K562 (cell line): ENCODE data around the gene MRPS26. TPM values are rescaled to one million over a fixed set of nuclear protein-coding genes. Genes with fewer than 3 reads are reported as not detected.

Experiments
- BACH1 ChIP-seq: fragments of 200-800 bp; sonication (Bioruptor generic); IDR thresholded peaks from 2 replicates; pipeline ENCODE4 v1.6.1; 2016; ENCODE audit warnings: missing genetic modification characterization, missing compliant biosample characterization
- BRD4 ChIP-seq: fragments of 200-600 bp; sonication (generic); IDR thresholded peaks from 2 replicates; pipeline ENCODE4 v1.6.1; 2017; ENCODE audit warnings: inconsistent platforms
- DPF2 ChIP-seq: fragments of 450-650 bp; IDR thresholded peaks from 2 replicates; pipeline ENCODE4 v1.6.1; 2016
- GABPB1 ChIP-seq: sonication (generic); formaldehyde crosslinking; IDR thresholded peaks from 2 replicates; pipeline ENCODE4 v1.8.0; 2022; ENCODE audit warnings: mild to moderate bottlenecking, missing genetic modification reagents
- POLR2B ChIP-seq: fragments of 450-650 bp; IDR thresholded peaks from 2 replicates; pipeline ENCODE4 v1.6.1; 2018; ENCODE audit warnings: low read depth; ENCODE audit not compliant: partially characterized antibody
- POLR3G ChIP-seq: IDR thresholded peaks from 2 replicates; pipeline ENCODE4 v1.6.1; 2011; ENCODE audit not compliant: insufficient read length, insufficient replicate concordance; ENCODE audit errors: extremely low read depth
- SREBF1 ChIP-seq: fragments of 150-350 bp; IDR thresholded peaks from 2 replicates; pipeline ENCODE4 v1.6.1; 2014; ENCODE audit warnings: antibody characterized with exemption, low read depth, low read length, borderline replicate concordance
- TOE1 ChIP-seq, 2 experiments: fragments of 450-650 bp in 1 of 2; sonication (generic) in 1 of 2; formaldehyde crosslinking in 1 of 2; IDR thresholded peaks; 2 replicates each; pipeline versions ENCODE4 v1.7.1 to v1.8.0; 2016 to 2022; ENCODE audit warnings: borderline replicate concordance in 2 of 2, mild to moderate bottlenecking in 2 of 2, antibody characterized with exemption in 1 of 2, inconsistent platforms in 1 of 2, low read depth in 1 of 2, missing genetic modification reagents in 1 of 2, moderate library complexity in 1 of 2
- ZNF217 ChIP-seq: sonication (generic); formaldehyde crosslinking; IDR thresholded peaks from 2 replicates; pipeline ENCODE4 v1.8.0; 2022; ENCODE audit warnings: mild to moderate bottlenecking, missing genetic modification reagents
- ZNF764 ChIP-seq: fragments of 250-450 bp; sonication (Bioruptor Pico); IDR thresholded peaks from 2 replicates; pipeline ENCODE4 v1.4.0; 2020; ENCODE audit warnings: low read depth, mild to moderate bottlenecking, moderate library complexity
- polyA plus RNA-seq, 8 experiments: library from polyadenylated mRNA; depleted of rRNA in 4 of 8; stranded (reverse) in 5 of 8; unstranded in 3 of 8; fragments of >200 nt; fragmentation: Nextera tagmentation in 2 of 8; fragmentation: Illumina TruSeq in 1 of 8; extraction: Ambion mirVana in 2 of 8; extraction: Trizol in 1 of 8; gene quantifications; 2 replicates each; pipeline versions ENCODE4 v1.2.1 to v1.2.3, GENCODE V29; 2011 to 2014; ENCODE audit warnings: inconsistent platforms in 1 of 8, missing spikeins in 1 of 8
- total RNA-seq, 7 experiments: library from RNA; depleted of rRNA in 6 of 7; stranded (reverse); fragments of >200 nt in 6 of 7; fragmentation: Illumina TruSeq in 2 of 7; extraction: Trizol in 2 of 7; gene quantifications; 2 replicates each; pipeline versions ENCODE4 v1.2.1 to v1.2.3, GENCODE V29; 2011 to 2021; ENCODE audit warnings: low replicate concordance in 1 of 7
- TF ChIP-seq, protein P1 (sequence below): fragments of 450-650 bp; formaldehyde crosslinking; IDR thresholded peaks from 2 replicates; pipeline ENCODE4 v1.4.0; 2020; ENCODE audit warnings: mild to moderate bottlenecking, mixed read lengths
- TF ChIP-seq, protein P2 (sequence below): fragments of 250-450 bp; sonication (Bioruptor Pico); IDR thresholded peaks from 2 replicates; pipeline ENCODE4 v1.5.0; 2022; ENCODE audit warnings: mild to moderate bottlenecking
- TF ChIP-seq, protein P3 (sequence below): sonication (generic); formaldehyde crosslinking; IDR thresholded peaks from 2 replicates; pipeline ENCODE4 v1.8.1; 2023; ENCODE audit warnings: mild to moderate bottlenecking, missing genetic modification reagents
- TF ChIP-seq, protein P4 (sequence below), 2 experiments: IDR thresholded peaks; 2 replicates each; pipeline ENCODE4 v1.6.1; 2012; ENCODE audit warnings: improper control_type of control experiment in 2 of 2, low read depth in 2 of 2, low read length in 2 of 2, borderline replicate concordance in 1 of 2
- TF ChIP-seq, protein P5 (sequence below): sonication (generic); formaldehyde crosslinking; IDR thresholded peaks from 2 replicates; pipeline ENCODE4 v1.8.0; 2022; ENCODE audit warnings: mild to moderate bottlenecking, missing genetic modification reagents
- TF ChIP-seq, protein P6 (sequence below): fragments of 450-650 bp; IDR thresholded peaks from 2 replicates; pipeline ENCODE4 v1.6.1; 2016; ENCODE audit warnings: borderline replicate concordance

Gene MRPS26
- total and polyA plus RNA-seq, 9 of the 15 experiments (the other 6 are each of a cell fraction or from before 2014, with no cell fraction given) = 2.7 to 70.5 (median 28.8) TPM

DNA sequence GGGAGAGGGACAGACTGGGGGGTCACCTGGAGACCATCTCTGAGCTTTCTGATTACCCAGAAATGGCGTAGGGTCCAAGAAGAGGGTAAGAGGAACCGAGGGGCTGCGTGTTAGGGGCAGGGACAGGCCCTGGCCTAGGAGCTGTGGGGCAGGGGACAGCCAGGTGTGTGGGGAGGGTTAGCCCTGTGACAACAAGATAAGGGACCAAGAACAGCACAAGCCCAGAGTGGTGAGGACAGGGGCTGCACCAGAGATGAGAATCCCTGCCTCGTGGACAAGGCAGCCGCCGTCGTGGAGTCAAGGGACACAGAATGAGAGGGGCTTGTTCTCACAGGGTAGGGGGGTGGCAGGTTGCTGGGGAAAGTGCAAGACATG, 39.1 kb downstream of the MRPS26 start (continued):
- TF ChIP-seq, protein P1, sequence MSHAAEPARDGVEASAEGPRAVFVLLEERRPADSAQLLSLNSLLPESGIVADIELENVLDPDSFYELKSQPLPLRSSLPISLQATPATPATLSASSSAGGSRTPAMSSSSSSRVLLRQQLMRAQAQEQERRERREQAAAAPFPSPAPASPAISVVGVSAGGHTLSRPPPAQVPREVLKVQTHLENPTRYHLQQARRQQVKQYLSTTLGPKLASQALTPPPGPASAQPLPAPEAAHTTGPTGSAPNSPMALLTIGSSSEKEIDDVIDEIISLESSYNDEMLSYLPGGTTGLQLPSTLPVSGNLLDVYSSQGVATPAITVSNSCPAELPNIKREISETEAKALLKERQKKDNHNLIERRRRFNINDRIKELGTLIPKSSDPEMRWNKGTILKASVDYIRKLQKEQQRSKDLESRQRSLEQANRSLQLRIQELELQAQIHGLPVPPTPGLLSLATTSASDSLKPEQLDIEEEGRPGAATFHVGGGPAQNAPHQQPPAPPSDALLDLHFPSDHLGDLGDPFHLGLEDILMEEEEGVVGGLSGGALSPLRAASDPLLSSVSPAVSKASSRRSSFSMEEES = no peak
- TF ChIP-seq, protein P2, sequence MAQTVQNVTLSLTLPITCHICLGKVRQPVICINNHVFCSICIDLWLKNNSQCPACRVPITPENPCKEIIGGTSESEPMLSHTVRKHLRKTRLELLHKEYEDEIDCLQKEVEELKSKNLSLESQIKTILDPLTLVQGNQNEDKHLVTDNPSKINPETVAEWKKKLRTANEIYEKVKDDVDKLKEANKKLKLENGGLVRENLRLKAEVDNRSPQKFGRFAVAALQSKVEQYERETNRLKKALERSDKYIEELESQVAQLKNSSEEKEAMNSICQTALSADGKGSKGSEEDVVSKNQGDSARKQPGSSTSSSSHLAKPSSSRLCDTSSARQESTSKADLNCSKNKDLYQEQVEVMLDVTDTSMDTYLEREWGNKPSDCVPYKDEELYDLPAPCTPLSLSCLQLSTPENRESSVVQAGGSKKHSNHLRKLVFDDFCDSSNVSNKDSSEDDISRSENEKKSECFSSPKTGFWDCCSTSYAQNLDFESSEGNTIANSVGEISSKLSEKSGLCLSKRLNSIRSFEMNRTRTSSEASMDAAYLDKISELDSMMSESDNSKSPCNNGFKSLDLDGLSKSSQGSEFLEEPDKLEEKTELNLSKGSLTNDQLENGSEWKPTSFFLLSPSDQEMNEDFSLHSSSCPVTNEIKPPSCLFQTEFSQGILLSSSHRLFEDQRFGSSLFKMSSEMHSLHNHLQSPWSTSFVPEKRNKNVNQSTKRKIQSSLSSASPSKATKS (CRISPR knock-in tag) = no peak
- no peak for TF ChIP-seq POLR3G
- TF ChIP-seq, protein P3, sequence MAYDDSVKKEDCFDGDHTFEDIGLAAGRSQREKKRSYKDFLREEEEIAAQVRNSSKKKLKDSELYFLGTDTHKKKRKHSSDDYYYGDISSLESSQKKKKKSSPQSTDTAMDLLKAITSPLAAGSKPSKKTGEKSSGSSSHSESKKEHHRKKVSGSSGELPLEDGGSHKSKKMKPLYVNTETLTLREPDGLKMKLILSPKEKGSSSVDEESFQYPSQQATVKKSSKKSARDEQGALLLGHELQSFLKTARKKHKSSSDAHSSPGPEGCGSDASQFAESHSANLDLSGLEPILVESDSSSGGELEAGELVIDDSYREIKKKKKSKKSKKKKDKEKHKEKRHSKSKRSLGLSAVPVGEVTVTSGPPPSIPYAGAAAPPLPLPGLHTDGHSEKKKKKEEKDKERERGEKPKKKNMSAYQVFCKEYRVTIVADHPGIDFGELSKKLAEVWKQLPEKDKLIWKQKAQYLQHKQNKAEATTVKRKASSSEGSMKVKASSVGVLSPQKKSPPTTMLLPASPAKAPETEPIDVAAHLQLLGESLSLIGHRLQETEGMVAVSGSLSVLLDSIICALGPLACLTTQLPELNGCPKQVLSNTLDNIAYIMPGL (CRISPR knock-in tag) = no peak
- TF ChIP-seq SREBF1 = no peak
- TF ChIP-seq ZNF764 (CRISPR knock-in tag) = no peak
- no peak for TF ChIP-seq POLR2B
- 0 out of 2 replicates have a peak, but pooled peaks have one; percentile 16 for TF ChIP-seq DPF2
- TF ChIP-seq, protein P4, sequence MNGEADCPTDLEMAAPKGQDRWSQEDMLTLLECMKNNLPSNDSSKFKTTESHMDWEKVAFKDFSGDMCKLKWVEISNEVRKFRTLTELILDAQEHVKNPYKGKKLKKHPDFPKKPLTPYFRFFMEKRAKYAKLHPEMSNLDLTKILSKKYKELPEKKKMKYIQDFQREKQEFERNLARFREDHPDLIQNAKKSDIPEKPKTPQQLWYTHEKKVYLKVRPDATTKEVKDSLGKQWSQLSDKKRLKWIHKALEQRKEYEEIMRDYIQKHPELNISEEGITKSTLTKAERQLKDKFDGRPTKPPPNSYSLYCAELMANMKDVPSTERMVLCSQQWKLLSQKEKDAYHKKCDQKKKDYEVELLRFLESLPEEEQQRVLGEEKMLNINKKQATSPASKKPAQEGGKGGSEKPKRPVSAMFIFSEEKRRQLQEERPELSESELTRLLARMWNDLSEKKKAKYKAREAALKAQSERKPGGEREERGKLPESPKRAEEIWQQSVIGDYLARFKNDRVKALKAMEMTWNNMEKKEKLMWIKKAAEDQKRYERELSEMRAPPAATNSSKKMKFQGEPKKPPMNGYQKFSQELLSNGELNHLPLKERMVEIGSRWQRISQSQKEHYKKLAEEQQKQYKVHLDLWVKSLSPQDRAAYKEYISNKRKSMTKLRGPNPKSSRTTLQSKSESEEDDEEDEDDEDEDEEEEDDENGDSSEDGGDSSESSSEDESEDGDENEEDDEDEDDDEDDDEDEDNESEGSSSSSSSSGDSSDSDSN (IDR thresholded peaks at IDR 0.05; ENCODE audit: borderline replicate concordance in 1 of 2, low read depth in 2 of 2, low read length in 2 of 2) = no peak
- TF ChIP-seq, protein P5, sequence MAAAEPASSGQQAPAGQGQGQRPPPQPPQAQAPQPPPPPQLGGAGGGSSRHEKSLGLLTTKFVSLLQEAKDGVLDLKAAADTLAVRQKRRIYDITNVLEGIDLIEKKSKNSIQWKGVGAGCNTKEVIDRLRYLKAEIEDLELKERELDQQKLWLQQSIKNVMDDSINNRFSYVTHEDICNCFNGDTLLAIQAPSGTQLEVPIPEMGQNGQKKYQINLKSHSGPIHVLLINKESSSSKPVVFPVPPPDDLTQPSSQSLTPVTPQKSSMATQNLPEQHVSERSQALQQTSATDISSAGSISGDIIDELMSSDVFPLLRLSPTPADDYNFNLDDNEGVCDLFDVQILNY (CRISPR knock-in tag) = no peak
- TF ChIP-seq BACH1 (tag) = no peak
- no peak for TF ChIP-seq ZNF217 (CRISPR knock-in tag)
- no peak for TF ChIP-seq BRD4
- no peak for TF ChIP-seq TOE1 (IDR thresholded peaks at IDR 0.05; ENCODE audit: borderline replicate concordance)
- TF ChIP-seq TOE1 (CRISPR knock-in tag; IDR thresholded peaks at IDR 0.05; ENCODE audit: borderline replicate concordance, low read depth) = no peak
- TF ChIP-seq, protein P6, sequence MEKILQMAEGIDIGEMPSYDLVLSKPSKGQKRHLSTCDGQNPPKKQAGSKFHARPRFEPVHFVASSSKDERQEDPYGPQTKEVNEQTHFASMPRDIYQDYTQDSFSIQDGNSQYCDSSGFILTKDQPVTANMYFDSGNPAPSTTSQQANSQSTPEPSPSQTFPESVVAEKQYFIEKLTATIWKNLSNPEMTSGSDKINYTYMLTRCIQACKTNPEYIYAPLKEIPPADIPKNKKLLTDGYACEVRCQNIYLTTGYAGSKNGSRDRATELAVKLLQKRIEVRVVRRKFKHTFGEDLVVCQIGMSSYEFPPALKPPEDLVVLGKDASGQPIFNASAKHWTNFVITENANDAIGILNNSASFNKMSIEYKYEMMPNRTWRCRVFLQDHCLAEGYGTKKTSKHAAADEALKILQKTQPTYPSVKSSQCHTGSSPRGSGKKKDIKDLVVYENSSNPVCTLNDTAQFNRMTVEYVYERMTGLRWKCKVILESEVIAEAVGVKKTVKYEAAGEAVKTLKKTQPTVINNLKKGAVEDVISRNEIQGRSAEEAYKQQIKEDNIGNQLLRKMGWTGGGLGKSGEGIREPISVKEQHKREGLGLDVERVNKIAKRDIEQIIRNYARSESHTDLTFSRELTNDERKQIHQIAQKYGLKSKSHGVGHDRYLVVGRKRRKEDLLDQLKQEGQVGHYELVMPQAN = no peak
- TF ChIP-seq GABPB1 (CRISPR knock-in tag) = no peak
